OCI-M2 (cell line): Measurements from ENCODE around the gene MAP4K3.
"Not testable (repeated sequence)": the region's sequence is repeated elsewhere in the genome, so short reads cannot be mapped to it uniquely, and the experiment has no call there.

Source experiments
- DNase-seq: peaks from one replicate; lab custom pipeline; 2025; ENCODE audit not compliant: unreplicated experiment; lab: John Stamatoyannopoulos, UW

The MAP4K3 gene

DNA sequence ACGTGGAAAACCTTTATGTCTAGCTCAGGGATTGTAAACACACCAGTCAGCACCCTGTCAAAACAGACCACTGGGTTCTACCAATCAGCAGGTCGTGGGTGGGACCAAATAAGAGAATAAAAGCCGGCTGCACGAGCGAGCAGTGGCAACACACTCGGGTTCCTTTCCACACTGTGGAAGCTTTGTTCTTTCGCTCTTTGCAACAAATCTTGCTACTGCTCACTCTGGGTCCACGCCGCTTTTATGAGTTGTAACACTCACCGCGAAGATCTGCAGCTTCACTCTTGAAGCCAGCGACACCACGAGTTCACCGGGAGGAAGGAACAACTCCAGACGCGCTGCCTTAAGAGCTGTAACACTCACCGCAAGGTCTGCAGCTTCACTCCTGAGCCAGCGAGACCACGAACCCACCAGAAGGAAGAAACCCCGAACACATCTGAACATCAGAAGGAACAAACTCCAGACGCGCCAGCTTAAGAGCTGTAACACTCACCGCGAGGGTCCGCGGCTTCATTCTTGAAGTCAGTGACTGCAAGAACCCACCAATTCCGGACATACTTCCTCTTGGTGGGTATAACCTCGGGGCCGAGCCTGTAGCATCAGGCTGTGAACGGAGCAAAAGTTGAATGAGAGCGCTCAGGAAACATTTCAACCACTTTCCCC, 192.0 kb downstream of the MAP4K3 start:
- DNase-seq = peak; percentile 31

DNA sequence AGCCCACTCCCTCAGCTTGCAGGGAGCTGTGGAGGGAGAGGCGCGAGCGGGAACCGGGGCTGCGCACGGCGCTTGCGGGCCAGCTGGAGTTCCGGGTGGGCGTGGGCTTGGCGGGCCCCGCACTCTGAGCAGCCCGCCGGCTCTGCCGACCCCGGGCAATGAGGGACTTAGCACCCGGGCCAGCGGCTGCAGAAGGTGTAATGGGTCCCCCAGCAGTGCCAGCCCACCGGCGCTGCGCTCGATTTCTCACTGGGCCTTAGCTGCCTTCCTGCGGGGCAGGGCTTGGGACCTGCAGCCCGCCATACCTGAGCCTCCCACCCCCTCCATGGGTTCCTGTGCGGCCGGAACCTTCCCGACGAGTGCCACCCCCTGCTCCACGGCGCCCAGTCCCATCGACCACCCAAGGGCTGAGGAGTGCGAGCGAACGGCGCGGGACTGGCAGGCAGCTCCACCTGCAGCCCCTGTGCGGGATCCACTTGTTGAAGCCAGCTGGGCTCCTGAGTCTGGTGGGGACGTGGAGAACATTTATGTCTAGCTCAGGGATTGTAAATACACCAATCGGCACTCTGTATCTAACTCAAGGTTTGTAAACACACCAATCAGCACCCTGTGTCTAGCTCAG, 192.7 kb downstream of the MAP4K3 start:
- not testable (repeated sequence) for DNase-seq

DNA sequence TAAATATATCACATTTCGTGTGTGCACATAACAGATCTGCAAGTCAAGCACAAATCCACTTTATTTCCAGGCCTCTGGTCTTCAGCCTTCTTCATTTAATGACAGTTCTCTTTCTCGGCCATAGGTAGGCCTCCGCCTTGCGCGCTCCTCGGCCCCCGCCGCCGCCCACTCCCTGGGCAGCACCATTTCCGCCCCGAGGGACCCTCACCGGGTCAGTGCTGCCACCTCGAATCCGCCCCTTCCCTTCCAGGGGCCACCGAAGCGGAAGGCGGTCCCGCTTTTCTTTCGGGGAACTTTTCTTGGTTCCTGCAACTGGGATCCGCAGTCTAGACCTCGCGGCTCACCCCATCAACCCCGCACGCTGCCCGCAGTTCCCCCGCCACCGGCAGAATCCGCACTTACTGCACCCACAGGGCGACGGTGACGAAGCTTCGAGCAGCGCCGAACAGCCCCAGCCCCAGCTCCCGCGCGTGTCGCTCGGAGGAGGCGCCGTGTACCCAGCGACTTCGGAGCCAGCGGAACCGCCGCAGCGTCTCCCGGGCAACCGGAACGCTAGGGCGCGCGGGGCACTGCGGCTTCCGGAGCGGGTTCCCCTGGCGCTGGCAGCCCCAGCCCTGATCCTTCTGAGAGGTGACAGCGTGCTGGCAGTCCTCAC, 193.5 kb downstream of the MAP4K3 start, which contains the start of gene CDKL4:
Gene CDKL4 (minus strand): TSS at position 502 of the 655 bp plus-strand sequence.
- peak; percentile 5 for DNase-seq

DNA sequence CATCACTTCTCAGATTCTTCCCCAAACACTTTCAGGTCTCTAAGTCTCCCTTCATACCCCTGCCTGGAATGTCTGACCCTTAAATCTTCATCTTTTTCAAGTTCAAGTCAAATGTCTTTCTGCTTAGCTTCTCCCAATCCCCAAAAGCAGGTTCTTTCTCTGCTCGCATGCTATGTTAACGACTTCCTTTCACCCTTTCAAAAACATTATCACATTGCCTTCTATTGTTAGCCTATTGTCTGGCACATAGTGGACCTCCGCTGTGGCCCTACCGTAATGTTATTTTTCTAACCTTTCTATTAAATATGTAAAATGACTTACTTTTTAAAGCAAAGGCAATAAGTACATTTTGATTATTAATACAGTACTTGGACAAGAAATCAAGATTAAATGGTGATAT, 195.5 kb downstream of the MAP4K3 start:
- DNase-seq = no peak

DNA sequence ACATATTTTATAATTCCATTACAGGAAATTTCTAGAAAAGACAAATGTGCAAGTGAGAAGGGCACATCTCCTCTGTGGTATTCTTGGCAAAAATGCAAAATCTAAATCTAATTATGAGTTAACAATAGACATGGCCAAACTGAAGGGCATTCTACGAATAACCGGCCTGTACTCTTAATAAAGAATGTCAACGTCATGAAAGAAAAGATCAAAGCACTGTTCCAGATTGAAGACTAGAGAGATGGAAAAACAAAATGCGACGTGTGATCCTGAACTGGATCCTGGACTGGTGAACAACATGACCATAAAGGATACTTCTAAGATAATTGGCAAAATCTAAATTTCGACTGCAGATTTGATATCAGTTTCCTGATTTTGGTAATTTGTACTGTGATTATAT, 196.3 kb downstream of the MAP4K3 start:
- DNase-seq = no peak

DNA sequence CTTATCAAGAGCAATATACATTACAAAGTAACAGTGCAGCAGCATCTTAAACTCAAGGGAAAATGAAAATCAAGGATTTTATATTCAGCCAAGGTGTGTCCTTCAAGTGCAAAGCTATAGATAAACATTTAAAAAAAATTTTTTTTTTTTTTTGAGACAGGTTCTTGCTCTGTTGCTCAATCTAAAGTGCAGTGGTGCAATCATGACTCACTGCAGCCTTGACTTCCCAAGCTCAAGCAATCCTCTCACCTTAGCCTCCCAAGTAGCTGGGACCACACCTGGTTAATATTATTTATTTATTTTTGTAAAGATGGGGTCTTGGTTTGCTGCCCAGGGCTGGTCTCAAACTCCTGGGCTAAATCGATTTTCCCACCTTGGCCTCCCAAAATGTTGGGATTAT, 202.3 kb downstream of the MAP4K3 start:
- DNase-seq = no peak

DNA sequence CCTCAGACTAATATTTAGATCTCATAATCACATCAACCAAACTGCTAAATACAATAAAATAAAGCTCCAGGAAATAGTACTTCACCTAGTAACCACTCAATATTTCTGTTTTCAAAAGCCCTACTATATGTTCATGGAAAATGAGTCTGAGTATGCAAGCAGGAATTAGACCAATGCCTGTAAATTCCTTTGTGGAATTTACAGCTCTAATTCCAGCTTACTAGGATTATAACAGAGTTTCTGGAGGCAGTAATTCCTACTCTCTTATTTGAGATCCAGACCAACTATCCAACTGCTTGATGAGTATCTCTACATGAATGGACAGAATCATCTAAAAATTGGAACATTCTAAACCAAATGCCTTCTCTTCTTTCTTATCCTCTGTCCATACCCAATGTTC, 204.9 kb downstream of the MAP4K3 start:
- DNase-seq = no peak

DNA sequence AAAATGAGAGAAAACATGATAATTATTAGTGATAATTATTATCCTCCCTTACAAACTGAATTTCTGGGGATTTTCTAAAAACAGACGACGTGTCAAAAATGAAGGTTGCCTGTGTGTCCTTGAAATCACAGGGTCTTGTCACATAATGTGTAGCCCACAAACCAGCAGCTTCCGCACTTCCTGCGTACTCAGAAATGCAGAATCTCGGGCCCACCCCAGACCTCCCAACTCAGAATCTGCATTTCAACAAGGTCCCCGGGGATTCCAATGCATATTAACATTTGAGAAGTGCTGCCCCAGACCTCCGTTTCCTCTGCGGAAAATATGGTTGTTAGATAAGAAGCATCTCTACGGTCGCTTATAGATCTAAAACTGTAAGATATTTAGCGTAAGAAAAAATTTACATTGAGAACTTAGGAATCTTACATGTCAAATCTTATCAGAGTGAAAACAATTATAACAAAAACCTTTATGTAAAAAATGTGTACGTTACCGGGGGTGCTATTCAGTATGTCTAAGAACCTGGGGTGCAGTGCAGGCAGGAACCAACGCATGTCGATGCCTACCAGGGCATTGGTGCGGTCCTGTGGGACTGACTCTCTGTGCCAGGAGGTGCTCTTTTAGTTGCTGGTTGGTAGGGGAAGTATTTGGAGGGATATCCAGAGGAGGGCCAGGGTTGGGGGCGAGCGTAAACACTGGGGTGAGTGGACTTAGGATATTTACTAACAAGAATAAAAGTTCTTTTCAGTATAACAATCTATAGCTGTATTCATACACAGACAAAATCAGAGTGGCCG, 208.5 kb downstream of the MAP4K3 start:
- DNase-seq = no peak

DNA sequence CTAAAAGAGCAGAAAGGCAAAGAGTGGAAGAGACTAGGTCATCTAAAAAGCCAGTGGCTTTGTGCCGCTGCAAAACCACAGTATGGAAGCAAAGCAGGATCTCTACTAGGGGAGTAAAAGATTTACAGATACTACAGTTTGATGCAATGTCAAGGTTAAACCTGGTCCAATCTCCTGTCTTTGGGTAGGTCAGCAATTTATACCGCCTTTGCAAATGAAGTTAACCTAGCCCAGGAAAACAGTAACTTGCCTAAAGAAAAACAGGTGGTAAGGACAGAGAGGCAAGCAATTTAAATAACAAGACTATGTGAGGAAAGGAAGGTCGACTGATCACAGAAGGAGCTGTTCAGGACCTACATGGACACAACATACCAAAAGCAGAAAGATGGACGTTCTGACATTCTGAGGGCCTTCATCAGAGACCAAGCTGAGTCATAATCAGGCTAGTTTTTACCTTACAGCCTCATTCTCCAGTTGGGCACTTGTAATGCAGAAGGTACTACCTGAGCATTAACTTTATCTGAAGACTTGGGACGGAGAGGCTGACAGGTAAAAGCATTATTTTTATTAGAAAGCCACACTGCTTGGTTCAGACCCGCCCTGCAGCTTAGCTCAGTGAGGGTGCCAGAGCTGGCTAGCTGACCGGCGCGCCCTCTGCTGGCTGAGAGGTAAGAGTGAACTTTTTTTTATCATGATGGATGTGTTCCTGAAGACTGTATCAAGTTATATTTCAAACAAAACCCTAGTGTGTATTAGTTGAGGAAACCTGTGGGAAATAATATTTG, 209.3 kb downstream of the MAP4K3 start:
- no peak for DNase-seq

DNA sequence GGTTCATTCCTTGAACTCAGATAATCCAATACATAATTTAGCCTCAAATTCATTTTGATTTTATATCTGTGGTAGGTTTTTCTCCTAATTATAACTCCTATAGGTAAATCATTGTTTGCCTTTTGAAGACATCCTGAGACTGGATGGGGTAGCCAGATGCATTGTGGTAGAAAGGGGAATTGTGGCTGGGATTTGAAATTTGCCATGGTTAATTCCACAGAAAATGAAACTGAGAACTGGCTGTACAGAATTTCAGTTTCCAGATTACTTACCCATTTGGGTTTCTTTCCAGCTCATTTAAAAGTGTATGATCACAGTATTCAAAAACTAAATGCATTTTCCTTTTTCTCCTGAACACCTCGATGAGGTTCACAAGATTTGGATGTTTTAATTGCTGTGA, 211.5 kb downstream of the MAP4K3 start:
- DNase-seq = no peak

DNA sequence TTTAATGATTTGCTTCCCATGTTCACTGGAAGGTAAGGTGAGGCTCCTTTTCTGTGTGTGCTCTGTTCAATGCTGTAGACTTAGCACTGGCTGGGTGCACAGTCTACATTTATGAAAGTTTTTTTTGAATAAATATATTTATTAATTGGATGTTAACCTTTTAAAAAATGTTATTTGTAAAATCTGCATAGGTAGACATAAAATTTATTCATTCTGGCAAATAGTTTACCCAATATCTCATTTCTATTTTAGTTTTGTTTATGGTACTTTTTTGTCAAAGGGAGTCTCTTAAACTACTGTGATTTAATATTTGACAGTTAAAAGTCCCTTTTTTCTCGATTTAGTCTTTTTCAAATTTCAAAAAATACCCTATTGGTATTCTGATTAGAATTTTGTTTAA, 213.2 kb downstream of the MAP4K3 start:
- no peak for DNase-seq

DNA sequence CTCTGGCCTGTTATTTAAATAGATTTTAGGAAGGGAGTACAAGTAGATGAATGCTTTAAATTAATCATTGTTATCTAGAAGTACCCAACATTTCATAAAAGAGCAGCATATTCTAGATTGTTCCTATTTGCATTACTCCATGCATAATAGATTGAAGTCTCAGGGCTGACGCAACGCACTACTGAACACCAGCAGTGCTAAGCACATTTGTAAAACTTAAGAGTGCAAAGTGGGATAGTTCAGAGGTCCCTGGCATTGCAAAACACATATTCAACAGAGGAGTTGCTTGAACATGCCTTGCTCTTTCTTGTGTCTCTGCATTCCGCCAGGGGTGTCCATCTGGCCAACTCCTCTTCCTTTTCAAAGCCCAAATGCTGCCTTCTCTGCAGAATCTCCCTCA, 215.6 kb downstream of the MAP4K3 start:
- no peak for DNase-seq

DNA sequence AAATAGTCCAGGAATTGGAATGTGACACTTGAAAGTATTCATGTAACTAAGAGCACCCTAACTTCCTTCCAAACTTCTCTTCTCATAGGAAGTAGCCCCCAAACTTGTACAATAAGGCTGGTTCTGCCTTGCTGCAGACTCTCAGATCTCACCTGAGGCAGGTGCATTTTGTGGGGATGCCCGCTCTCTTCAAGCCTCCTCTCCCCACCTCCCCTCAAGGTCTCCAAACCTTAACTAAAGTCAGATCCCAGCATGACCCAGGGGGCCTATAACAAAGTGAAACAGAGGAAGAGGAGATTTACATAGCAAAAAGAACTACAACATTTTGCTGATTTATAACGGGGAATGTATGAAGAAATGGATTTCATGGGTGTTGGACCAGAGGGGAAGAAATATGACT, 216.9 kb downstream of the MAP4K3 start:
- DNase-seq = no peak

DNA sequence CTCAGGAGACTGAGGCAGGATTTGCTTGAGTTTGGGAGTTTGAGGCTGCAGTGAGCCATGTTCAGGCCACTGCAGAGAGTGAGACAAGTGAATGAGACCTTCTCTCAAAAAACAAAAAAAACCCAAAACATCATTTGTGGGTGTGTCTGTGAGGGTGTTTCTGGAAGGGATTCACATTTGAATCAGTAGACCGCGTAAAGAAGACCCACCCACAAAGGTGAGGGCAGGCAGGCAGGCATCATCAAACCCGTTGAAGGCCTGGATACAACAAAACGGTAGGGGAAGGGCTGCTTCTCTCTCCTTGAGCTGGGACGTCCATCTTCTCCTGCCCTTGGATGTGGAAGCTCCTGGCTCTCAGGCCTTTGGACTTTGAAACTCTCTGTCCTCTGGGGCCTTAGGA, 218.7 kb downstream of the MAP4K3 start:
- DNase-seq = no peak

DNA sequence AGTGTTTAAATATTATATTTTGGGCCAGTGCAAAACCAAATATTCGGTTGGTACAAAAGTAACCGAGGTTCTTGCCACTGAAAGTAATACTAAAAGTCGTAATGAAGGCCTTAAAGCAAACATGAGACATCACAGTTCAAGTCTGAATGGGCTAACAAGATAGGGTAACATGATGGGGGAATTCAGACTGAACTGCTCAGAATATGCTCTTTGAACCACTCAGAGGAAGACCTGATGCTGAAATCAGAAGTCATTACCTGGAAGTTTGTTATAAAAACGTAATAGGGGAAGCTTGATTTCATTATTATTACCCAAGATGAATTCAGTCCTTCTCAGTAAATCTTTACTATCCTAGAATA, 219.9 kb downstream of the MAP4K3 start:
- no peak for DNase-seq

DNA sequence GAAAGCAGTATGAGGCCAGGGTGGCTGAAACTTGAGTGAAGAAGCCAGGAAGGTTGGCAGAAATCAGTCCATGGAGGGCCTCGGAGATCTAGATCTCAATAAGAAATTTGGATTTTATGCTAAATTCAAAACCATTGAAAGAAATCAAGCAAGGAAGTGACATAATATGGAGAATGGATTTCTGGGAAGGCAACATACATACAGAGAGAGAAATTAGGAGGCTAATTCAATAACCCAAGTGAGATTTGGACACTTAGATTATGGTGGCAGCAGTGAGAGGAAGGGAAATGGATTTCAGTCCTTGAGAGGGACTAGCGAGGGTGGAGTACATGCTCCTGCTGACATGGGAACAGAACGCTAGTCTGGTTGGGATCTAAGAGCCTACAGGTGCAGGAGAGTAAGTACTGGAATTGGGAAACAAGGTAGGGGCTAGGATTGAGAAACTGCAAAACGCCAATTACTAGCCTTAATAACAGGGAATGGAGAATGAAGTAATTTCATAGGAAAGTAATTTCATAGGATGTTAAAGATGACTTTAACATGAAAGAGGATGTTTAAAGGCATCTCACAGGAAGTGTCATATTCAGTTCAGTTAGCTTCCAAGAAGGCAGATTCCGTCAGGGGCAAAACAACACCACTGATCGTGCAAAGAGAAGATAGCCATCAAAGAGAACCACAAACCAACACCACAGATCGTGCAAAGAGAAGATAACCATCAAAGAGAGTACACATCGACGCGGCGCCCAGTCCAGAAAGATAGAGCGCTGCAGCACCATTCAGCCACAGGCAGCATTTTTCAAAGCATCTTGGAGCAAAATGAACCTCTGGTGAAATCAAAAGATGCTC, 220.5 kb downstream of the MAP4K3 start:
- no peak for DNase-seq

DNA sequence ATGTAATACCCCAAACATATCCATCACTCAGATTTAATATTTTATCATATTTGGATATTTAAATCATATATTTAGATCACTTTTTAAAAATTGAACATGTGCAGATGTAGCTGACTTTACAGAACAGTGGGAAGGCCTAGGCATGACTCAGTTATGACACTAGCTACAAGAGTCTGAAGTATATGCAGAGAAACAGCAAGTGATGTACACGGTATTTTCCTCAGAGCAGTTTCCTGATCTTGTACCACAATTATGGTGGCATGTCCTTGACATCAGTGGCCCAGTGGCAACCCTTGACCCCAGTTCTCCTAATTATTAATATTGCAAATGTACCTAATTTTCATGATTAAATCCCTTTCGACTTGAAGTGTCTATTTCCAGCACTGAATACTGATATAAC, 221.5 kb downstream of the MAP4K3 start:
- no peak for DNase-seq

DNA sequence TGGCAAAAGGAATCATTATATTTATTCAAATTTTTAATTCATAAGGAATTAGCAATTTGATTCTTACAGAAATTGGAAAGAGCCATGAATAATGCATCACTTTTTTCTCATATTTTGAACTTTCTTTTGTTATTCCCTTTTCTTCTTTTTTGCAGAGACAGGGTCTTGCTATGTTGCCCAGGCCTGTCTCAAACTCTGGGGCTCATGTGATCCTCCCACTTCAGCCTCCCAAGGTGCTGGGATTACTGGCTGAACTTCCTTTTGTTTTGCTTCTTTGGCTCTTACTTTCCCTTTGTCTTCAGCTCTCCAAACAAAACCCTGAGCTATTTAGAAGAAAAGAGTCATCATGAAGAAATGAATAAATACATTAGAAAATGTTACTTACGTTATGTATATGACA, 224.1 kb downstream of the MAP4K3 start:
- DNase-seq = no peak

DNA sequence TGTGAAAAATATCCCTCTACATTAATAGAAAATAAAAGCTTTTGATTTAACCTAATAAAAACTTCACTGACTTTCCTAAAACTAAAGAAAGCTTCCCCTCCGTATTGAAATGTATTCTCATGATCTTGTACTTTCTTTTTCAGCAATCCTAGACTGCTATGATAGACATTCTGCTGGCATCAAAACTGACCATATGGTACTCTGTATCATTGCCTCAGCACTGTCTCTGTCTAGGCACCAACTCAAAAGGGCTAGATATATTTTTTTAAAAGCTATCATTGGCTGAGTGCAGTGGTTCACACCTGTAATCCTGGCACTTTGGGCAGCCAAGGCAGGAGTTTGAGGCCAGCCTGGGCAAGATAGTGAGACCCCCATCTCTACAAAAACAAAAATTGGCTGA, 226.2 kb downstream of the MAP4K3 start:
- no peak for DNase-seq

DNA sequence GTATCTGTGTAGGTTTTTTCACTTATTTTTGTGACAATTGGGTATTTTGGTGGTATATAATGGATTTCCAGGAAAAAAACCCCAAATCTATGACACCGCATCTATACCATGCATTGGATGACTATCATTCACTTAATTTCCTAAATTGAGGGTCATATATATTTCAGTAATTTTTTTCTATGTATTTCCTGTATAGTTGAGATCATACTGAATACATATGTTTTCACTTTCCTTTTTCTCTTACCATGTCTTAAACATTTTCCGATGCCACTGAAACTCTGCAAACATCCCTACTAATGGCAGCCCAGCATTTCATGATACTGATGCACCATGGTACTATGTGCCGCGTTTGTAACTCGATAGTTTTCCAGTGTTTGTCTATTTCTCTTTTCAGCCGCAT, 233.7 kb downstream of the MAP4K3 start:
- no peak for DNase-seq
